ENCODE measurements around the gene SOWAHA.

Gene SOWAHA

GRCh38 chr5:132825834-132826391, 12.8 kb downstream of the SOWAHA start:
- DNase-seq (ENCODE audit: low read depth, low spot score): no peak

DNA sequence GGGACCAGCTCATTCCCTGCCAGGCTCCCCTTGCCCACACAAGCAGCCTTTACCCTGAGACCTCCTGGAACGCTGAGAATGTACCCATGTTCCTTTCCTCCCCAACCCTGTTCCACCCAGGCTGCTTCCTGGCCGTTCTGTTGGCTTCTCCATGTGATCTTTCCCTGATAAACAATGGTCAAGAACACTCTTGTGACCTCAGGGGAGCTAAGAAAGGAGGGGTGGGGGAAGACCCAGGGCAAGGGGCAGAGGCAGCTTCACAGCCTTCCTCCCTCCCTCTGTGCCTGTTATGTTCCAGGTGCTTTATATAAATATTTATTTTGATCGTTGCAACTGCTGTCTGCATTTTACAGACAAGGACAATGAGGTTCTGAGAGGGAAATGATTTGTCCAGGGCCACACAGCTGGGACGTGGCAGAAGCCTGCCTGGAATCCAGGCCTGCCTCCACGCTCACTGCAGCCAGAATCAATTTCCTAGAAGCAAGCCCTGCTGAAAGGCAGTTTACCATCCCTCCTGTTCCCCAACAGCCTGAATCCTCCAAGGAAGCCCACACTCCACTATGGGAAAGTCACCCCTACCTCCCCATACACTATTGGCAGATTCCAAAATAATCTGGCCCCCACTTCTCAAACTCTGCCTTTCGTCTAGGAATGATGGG, 13.5 kb downstream of the SOWAHA start:
- DNase-seq (ENCODE audit: low read depth, low spot score): no peak

GRCh38 chr5:132827943-132828673, 15.0 kb downstream of the SOWAHA start:
- DNase-seq (ENCODE audit: low read depth, low spot score): no peak

DNA sequence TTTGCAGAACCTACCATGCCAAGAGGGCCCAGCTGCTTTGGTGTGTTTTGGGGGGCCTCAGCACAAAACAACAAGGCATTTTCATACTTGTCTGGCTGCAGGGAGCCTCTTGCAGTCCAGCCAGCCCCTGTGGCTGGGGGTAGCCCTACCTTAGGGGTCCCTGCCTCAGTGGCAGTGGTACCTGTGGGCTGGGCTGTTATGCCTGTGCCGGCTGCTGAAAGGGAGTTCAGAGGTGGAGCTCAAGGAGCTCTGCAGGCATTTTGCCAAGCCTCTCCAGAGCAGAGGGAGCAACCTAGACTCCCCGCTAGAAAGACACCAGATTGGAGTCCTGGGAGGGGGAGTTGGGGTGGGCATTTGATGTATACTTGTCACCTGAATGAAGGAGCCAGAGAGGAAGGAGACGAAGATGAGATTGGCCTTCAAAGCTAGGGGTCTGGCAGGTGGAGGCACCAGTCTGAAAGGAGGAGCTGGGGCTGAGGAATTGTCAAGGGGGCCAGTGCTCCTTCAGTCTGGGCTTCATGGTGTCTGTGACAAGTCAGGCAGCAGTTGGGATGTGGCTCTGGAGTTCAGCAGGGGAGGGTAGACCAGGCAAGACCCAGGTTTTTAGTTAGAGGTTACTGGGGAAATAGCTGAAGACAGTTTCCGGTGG, 15.9 kb downstream of the SOWAHA start:
- no peak for DNase-seq (ENCODE audit: low read depth, low spot score)

DNA sequence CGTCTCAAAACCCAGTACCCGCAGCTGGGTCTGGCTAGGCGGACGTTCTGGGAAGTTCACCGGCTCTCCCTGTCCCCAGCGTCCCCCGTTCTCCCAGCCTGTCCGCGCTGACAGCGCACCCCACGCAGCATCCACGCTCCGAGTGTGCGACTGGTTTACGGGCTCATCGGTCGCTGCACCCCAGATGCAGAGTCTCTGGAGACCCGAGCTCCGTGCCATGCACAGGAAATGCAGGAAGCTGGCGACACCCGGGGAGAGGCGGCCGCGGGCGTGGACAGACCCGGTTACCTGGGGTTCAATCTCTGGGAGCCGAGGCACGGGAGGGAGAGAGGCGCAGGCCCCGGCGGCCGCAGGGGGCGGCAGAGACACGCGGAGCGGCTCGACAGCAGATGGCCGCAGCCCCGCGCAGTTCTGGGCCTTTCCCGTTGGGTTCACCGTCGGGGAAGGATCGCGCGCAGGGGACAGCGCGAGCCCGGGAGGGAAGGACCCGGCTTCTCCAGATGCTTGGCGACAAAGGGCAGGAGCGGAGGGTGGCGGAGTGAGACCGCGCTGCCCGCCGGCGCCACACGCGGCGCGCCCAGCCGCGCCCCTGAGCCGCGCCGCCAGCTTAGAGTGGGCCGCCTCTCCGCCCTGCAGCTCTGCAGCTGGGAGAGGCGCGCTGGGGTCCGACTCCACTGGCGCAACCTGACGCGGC, 16.8 kb downstream of the SOWAHA start:
- peak; percentile 89 for DNase-seq (ENCODE audit: low read depth, low spot score)

- DNase-seq (ENCODE audit: low read depth, low spot score): peak; percentile 72
Measured at GRCh38 chr5:132830436-132831094, 17.5 kb downstream of the SOWAHA start, which contains the start of gene SHROOM1. SHROOM1 (minus strand) TSS chr5:132830647; CDS start chr5:132826140, 4,507 bp downstream.

DNA sequence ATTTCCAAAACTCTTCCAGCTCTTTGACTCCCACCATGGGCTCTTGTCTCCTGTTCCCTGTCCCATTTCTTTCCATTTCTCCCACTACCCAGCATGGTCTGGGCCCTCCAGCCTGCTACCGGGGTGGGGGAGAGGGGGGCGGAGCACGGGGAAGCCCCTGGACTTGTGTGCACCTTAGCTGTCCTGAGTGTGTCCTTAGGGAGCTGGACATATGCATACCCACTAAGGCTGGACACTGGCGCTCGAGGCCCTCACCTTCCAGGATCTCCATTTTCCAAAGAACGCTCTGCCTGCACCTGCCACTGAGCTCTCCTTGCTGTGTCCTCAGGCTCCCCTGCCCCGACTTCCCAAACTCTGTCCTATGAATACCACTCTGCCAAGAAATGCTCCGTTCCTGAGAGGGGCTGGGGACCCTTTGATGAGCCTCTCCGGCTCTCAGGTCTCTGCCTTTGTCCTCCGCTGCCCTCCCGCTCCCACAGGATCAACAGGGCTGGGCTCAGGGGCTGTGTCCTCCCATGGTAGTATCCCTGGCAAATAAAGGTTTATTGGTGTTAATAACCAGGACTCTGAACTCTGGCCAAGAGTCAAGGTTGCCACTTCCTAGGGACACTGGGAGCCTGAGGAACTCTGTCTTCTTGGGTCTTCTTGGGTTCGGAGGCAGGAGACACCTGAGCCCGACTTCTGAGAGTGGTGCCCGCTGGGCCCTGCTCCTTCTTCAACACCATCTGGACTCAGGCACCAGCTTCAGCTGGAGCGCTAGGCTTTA, 18.2 kb downstream of the SOWAHA start:
- no peak for DNase-seq (ENCODE audit: low read depth, low spot score)

- DNase-seq (ENCODE audit: low read depth, low spot score): no peak
Measured at GRCh38 chr5:132832612-132833011, 19.5 kb downstream of the SOWAHA start.

- DNase-seq (ENCODE audit: low read depth, low spot score): no peak
Measured at GRCh38 chr5:132834057-132834456, 21.0 kb downstream of the SOWAHA start.

- DNase-seq (ENCODE audit: low read depth, low spot score): no peak
Measured at GRCh38 chr5:132836852-132837251, 23.8 kb downstream of the SOWAHA start.

DNA sequence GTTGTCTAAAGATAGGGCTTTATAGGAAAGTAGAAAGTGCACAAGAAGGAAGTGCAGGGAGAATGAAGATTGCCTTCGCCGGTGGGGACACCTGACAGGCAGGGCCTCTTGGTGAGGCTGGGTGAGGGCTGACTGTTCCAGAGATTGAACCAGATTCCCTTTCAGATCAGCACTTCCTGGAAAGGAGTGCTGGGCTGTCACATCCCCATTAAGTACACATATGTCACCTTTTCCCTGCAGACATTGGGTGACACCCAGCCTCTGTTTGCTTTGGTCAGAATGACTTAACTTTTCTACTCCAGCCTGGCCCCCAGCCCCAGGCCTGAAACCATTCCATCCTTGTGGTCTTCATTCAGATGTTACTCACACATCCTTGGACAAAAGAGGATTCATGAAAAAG, 24.8 kb downstream of the SOWAHA start:
- no peak for DNase-seq (ENCODE audit: low read depth, low spot score)

GRCh38 chr5:132838516-132839282, 25.6 kb downstream of the SOWAHA start:
- no peak for DNase-seq (ENCODE audit: low read depth, low spot score)

DNA sequence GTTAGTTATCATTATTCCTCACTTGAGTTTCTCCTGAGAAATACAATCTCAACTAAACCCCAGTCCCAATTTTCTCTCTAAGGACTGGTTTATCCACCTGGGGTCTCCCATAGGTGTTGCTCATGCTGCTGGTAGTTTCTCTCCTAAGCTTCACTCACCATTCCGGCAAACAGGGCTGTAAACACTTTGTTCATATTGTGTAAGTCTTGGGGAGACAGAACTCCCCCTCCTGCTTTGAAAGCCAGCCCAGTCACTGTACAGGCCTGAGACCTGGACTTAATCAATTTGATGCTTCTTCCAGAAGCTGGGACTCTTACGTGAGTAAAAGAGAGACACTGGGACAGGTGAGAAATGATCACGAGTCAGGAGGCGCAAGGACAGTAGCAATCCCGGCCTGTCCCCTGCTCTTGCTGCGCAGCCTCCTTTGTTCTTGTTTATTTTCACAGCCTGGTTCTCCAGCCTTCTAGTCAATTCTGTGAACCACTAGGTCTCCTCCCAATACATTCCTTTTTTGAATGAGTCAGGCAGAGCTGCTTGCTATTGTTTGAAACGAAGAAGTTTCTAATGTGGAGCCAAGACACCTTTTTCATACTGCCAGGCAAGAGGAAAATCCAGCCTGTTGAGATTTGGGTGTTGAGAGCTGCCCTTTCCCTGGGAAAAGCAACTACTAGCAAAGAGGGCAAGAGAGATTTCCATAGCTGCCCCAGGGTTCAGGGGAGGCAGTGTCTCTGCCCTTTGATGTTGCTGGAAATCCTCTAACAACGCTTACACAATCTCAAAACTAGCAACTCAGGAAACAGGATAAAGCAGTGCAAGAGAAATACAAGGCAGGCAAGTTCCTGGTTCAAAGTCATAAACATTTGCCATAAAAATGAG, 26.6 kb downstream of the SOWAHA start:
- peak; percentile 82 for DNase-seq (ENCODE audit: low read depth, low spot score)

DNA sequence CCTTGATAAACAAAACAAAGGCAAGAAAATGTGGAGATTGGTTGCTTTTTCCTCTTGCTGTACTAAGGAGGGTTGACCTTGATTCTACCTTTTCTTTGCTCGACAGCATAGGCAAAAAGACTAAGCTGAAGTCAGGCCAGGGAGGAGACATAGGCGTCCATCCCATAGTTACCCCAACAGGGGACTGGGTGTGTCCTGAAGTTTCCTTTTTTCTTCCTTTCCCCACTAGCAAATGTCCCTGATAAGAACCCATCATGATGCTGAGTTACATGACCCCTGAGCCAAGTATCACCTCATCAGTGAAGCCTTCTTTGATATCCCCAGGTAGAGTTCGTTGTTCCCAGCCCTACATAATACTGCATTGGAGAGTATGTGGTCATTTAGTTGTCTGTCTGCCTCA, 27.2 kb downstream of the SOWAHA start:
- no peak for DNase-seq (ENCODE audit: low read depth, low spot score)

GRCh38 chr5:132840896-132841295, 27.8 kb downstream of the SOWAHA start:
- DNase-seq (ENCODE audit: low read depth, low spot score): no peak

DNA sequence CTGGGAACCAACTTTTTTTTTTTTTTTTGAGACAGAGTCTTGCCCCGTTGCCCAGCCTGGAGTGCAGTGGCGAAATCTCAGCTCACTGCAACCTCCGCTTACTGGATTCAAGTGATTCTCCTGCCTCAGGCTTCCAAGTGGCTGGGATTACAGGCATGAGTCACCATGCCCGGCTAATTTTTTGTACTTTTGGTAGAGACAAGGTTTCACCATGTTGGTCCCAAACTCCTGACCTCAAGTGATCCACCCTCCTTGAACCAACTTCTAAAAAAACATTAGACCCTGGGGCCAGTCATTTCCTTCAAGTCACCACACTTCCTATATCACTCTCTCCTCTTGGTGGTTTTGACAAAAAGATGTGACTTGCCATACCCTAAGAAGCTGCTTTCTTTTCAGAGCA, 28.2 kb downstream of the SOWAHA start:
- peak; percentile 34 for DNase-seq (ENCODE audit: low read depth, low spot score)

GRCh38 chr5:132848270-132848669, 35.2 kb downstream of the SOWAHA start:
- no peak for DNase-seq (ENCODE audit: low read depth, low spot score)

- no peak for DNase-seq (ENCODE audit: low read depth, low spot score)
Measured at GRCh38 chr5:132849347-132849746, 36.2 kb downstream of the SOWAHA start.

DNA sequence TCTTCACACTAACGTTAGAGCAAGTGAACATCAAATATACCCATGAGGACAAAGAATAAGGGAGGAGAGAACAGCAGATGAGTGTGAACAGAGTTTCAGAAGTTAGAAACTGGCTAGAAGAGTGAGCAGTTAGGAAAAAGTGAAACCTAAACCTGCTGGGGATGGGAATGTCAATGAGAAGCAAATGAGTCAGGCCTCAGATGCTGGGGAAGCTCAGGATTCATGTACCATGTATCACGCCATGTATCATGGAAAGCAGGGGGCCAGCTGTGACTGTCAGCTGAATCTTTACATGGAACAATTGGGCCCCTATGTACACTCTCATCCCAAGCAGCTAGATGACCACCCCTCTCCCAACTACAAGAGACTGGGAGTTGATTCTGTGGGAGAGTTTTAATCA, 37.0 kb downstream of the SOWAHA start:
- peak; percentile 41 for DNase-seq (ENCODE audit: low read depth, low spot score)
